ENCODE results near the gene CMTR1.

- TF ChIP-seq ZNF394 (tag by site-specific recombination; IDR thresholded peaks at IDR 0.05; ENCODE audit: borderline replicate concordance) (no peak), TCF7L2 (IDR thresholded peaks at IDR 0.05; ENCODE audit: borderline replicate concordance, low read depth, low read length) (no peak), ZNF121 (tag by site-specific recombination; IDR thresholded peaks at IDR 0.05) (no peak), ZNF549 (tag by site-specific recombination; IDR thresholded peaks at IDR 0.05) (no peak), ZNF530 (tag by site-specific recombination; IDR thresholded peaks at IDR 0.05; ENCODE audit: low read depth) (no peak), RBAK (tag by site-specific recombination; IDR thresholded peaks at IDR 0.05) (no peak), SETDB1 (IDR thresholded peaks at IDR 0.05; ENCODE audit: insufficient read length, low read length) (no peak), ZBTB8A (tag by site-specific recombination; IDR thresholded peaks at IDR 0.05) (no peak), MYNN (tag by site-specific recombination; IDR thresholded peaks at IDR 0.05; ENCODE audit: borderline replicate concordance) (no peak), ZNF658 (tag by site-specific recombination; IDR thresholded peaks at IDR 0.05) (no peak)
- TF ChIP-seq, protein P1, sequence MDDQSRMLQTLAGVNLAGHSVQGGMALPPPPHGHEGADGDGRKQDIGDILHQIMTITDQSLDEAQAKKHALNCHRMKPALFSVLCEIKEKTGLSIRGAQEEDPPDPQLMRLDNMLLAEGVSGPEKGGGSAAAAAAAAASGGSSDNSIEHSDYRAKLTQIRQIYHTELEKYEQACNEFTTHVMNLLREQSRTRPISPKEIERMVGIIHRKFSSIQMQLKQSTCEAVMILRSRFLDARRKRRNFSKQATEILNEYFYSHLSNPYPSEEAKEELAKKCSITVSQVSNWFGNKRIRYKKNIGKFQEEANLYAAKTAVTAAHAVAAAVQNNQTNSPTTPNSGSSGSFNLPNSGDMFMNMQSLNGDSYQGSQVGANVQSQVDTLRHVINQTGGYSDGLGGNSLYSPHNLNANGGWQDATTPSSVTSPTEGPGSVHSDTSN (CRISPR knock-in tag; IDR thresholded peaks at IDR 0.05), result no peak
- TF ChIP-seq, protein P2, sequence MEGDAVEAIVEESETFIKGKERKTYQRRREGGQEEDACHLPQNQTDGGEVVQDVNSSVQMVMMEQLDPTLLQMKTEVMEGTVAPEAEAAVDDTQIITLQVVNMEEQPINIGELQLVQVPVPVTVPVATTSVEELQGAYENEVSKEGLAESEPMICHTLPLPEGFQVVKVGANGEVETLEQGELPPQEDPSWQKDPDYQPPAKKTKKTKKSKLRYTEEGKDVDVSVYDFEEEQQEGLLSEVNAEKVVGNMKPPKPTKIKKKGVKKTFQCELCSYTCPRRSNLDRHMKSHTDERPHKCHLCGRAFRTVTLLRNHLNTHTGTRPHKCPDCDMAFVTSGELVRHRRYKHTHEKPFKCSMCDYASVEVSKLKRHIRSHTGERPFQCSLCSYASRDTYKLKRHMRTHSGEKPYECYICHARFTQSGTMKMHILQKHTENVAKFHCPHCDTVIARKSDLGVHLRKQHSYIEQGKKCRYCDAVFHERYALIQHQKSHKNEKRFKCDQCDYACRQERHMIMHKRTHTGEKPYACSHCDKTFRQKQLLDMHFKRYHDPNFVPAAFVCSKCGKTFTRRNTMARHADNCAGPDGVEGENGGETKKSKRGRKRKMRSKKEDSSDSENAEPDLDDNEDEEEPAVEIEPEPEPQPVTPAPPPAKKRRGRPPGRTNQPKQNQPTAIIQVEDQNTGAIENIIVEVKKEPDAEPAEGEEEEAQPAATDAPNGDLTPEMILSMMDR (tag by site-specific recombination; IDR thresholded peaks at IDR 0.05), result no peak
- TF ChIP-seq, protein P3, sequence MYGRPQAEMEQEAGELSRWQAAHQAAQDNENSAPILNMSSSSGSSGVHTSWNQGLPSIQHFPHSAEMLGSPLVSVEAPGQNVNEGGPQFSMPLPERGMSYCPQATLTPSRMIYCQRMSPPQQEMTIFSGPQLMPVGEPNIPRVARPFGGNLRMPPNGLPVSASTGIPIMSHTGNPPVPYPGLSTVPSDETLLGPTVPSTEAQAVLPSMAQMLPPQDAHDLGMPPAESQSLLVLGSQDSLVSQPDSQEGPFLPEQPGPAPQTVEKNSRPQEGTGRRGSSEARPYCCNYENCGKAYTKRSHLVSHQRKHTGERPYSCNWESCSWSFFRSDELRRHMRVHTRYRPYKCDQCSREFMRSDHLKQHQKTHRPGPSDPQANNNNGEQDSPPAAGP (tag by site-specific recombination; IDR thresholded peaks at IDR 0.05), result no peak
- TF ChIP-seq, protein P4, sequence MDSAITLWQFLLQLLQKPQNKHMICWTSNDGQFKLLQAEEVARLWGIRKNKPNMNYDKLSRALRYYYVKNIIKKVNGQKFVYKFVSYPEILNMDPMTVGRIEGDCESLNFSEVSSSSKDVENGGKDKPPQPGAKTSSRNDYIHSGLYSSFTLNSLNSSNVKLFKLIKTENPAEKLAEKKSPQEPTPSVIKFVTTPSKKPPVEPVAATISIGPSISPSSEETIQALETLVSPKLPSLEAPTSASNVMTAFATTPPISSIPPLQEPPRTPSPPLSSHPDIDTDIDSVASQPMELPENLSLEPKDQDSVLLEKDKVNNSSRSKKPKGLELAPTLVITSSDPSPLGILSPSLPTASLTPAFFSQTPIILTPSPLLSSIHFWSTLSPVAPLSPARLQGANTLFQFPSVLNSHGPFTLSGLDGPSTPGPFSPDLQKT (IDR thresholded peaks at IDR 0.05; ENCODE audit: borderline replicate concordance, low read depth, low read length), result no peak
Measured at GRCh38 chr6:37512400-37513011, 79.5 kb downstream of the CMTR1 start.
